COR-L47 (cell line): ENCODE measurements around the gene ITSN1.
"Not testable (repeated sequence)": the region's sequence is repeated elsewhere in the genome, so short reads cannot be mapped to it uniquely, and the experiment has no call there.

Source experiments
- DNase-seq: peaks from one replicate; lab custom pipeline; 2025; lab: John Stamatoyannopoulos, UW

Gene ITSN1

DNA sequence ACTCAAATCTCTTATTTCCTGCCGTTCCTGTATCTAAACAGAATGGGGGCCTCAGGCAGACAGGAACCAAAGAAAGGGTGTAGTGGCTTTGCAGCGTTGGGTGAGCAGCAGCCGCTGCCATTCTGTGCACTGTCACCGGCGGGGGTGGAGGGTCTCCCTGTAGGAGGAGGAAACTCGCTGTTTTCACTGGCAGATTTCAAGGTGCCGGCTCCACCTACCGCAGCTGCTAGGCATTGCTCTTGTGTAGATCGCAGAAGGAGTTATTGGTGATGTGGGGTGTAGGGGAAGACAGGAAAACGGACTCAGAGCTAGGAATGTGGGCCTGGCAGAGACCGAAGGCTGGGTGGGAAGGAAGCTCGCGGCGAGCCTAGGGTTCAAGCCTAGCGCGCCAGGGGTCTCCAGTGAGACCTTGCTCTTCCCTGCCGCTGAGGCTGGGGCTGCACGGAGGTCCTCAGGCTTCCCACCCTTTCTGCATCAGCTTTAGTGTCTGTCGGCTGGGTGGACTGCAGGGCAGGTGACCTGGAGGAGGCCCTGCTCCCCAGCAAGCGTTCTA is 252.5 kb downstream of the ITSN1 start:
- peak; percentile 83 for DNase-seq

DNA sequence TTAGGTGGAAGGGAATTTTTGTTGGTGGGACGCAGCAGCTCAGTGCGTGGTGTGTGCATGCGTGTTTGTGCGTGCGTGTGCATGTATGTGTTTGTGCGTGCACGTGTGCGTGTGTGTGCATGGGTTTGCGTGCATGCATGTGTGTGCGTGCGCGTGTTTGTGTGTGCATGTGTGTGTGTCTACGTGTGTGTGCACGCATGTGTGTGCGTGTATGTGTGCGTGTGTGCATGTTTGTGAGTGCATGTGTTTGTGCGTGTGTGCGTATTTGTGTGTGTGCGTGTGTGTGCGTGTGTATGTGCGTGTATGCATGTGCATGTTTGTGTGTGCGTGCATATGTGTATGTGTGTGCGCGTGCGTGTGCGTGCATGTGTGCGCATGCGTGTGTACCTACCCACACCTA is 253.1 kb downstream of the ITSN1 start:
- no peak for DNase-seq

DNA sequence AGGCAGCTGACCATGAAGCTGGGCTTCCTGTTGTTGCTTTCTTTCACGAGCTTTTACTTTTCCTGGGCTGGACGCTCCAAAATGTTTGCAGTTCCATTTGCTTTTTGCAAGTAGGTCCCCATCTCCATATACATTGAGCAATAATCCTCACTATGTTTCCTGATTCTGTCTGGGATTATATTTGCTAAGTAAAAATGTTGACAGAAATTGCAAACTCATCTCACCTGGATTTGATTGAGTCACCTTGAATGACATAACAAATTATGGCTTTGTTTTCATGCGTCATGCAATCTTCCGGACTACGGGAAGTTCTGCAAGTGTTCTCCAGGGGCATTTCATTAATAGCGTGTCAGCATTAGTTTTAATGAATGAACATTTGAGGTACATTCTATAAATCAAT is 254.4 kb downstream of the ITSN1 start:
- no peak for DNase-seq

DNA sequence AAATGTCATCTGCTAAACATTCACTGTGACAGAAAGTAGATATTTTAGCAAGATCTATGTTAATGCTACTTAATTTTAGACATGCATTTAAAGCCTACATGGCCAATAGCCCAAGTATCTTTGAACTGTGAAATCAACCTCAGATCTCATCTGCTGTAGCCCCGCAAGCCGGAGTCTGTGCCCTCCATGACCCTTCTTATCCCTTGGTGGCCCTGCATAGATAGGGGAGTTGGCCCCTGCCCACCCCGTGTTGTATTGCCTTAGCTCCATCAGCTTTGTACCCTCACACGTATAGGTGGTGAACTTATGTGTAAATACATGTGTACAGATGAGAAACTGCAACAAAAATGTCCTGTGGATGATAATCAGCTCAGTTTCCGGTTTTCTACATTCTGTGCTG is 254.8 kb downstream of the ITSN1 start:
- DNase-seq: no peak

DNA sequence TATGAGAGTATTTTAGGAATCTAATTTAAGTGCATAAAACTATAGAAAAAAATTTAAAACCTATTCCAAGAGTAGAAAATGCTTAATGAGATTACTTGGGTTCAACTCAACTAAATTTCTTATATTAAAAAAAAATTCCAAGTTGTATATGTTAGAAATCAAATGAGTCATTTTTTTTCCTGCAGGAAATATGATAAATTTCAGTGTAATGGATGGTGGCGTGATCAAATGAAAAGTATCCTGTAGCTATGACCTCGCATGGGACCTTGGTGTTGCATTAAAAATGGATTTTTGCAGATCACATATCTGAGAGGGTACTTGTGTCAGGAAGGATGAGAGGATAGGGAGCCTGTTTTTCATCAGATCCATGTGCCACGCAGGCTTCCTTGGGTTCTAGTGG is 255.4 kb downstream of the ITSN1 start:
- no peak for DNase-seq

DNA sequence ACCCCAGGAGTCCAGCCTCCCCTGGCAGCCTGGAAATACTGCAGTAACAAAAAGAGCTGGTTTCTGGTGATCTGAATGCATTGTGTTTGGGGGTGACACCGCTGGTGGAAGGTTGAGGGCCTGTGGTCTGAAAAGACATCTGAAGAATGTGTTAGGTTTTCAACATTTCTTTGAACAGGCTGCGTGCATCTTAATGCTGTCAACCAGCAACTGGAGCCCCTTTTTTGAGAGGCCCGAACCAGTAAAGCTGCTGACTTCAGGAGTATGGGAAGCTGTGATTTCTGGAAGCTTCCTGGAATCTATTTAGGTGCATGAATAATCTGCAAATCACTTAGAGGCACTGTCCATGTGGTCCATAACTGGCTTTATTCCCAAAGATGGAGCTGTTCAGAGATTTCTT is 256.3 kb downstream of the ITSN1 start:
- no peak for DNase-seq

DNA sequence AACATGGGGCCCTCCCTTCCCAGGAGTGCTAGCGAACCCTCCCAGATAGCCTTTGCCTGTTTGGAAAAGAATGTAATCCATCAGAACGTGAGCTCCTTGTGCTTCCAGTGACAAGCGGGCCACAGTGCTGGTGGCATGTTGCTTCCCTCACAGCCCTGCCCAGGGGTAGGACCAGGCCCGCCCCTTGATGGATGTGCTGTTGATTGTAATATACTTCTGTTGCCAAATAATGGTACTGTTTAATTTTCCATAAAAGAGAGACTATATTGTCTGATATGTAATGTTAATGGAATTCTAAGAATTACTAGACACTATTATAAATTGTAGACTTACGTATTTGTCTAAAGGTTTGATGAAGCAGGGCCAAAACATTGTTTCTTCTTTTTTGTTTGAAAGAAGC is 256.9 kb downstream of the ITSN1 start:
- DNase-seq: no peak

DNA sequence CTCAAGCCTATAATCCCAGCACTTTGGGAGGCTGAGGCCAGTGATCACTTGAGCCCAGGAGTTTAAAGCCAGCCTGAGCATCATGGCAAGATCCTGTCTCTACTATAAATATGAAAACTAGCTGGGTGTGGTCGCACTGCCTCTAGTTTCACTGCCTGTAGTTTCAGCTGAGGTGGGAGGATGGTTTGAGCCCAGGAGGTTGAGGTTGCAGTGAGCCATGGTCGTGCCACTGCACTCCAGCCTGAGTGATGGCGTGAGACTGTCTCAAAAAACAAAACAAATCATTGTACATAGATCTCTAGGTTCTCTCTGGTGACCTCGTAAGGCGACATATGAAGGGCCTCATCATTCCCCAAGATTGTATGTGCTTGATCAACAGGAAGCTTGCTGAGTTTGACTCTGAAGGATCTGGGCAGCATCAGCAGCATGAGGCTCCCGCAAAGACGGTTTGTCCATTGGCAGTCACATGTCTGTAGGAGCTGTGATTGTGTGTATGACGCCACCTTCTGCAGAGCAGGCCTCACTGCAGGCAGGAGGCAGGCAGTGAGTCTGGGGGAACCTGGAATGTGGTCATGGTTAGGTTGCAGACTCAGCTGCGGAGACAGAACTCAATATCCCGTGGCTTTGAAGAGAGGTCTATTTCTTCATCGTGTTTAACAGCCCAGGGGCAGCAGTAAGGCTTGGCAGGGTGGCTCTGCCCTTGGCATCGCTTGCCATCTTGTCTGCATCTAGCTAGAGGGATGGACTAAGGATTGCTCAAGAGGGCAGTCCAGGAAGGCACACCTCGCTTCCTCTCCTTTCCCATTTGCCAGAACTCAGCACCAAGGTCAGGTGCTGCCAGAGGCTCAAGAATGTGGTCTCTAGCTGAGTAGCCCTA is 259.3 kb downstream of the ITSN1 start:
- peak; percentile 41 for DNase-seq

DNA sequence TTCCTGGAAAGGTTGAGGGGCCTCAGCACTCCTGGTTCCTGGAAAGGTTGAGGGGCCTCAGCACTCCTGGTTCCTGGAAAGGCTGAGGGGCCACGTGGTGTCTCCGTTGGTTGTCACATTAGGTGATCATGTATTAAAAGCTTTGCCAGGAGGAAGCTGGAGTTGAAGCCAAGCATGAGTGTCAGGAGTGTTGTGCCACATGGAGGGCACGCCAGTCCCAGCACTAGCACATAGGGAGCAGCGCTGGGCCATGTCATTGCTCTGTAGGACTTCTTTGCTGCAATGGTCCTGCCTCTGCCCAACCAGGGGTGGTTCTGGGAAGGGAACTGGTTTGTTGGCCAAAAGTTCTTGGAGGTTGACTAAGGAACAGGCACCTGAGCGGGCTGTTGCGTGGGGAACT is 260.0 kb downstream of the ITSN1 start:
- DNase-seq: no peak

DNA sequence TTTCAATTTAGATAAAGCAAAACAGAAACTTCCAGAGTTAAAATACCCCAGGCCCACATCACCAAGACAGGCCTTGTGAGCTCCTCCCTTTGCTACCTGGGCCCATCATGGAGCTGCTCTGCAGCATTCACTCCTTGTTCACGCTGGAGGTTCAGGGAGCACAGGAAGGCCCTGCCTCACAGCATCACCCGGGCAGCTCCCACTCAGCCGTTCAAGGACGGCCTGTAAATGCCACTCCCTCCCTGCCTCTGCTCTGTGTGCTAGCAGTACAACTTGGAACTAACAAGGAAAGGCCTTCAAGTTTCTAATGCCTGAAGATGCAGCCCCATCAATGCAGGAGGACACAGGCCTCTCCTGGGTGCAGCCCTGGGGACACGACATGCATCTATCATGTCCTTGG is 261.7 kb downstream of the ITSN1 start:
- no peak for DNase-seq

DNA sequence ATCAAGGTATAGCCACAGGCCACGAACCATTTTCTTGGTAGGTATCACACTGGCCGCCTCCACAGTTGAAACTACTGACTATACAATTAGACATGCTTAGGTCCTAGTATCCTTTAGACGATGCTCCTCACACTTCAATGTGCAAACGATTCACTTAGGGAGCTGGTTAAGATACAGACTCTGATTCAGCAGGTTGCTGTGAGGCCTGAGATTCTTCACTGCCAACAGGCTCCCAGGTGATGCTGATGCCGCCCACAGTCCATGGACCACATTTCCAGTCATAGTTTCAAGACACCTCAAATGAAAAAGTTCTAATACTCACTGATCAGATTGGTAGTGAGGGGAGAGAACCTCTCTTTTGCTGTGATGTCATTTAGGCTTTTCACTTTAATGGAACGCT is 266.5 kb downstream of the ITSN1 start:
- no peak for DNase-seq

DNA sequence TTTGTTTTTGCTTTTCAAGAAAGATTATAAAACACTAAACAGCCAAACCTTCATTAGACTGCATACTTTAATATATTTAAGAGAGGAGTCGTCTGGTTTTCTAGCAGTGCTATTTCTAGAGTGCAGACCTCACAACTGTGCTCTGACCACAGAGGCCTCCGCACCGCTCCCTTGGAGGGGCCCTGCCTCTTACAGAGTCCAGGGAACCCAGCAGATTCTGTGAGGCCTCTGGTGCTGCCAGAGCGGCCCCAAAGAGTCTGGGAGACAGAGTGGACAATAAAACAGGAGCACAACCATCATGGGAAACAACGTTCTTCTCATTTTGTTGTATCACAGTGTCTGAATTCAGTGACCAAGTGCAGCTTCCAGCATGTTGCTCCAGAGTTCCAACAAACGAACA is 267.5 kb downstream of the ITSN1 start:
- no peak for DNase-seq

DNA sequence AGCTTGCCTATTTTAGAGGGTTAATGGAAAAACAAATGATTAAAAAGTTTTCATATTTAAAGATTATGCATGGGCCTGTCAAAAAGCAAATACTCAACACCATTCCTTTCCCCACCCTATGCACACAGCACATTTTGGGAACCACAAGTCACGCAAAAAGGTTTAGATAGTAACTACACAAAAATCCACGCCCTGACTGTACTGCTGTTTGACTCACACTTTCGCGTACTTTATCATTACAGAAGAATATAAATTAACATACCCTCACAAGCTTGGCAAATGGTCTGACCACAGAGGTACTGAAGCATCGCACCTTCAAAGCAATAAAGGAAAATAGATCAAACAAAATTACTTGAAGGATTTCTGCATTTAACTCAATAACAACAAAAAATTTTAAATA is 271.9 kb downstream of the ITSN1 start:
- no peak for DNase-seq

DNA sequence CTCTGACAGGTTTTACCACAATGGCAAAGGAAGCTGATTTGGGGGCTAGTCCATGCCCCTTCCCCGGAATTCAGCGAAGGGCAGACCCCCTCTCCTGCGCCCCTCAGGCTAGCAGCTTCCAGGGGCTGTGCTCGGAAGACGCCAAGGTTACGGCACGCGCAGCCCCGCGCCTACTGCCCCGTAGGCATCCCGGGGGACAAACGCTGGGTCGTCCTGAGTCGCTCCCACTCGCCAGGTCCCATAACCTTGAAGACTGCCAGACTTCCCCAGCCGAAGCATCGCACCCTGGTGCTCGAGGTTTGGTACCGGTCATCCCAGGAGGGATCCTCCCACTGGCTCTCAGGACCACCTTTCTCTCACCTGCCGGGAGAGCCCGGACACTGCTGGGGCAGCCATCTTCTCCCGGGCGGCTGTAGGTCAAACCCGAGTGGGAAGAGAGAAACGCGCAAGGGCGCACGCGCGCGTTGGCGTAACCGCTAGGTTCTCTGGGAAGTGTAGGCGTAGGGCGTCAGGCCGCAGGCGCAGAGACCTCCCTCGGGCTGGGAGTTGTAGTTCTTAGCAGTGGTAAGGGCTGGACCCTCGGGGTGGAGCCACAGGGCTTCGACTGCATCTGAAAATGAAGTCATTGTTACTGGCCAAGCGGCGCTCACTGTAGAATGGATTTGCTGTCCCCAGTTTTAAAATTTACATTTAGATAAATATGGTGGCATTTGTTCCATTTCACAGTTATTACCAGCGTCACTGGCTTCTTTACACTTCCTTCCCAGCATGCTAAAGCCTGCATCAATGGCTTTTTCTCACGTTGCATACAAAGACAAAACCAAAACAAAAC is 273.3 kb downstream of the ITSN1 start, which contains the start of gene ATP5PO:
Gene ATP5PO (minus strand): TSS at position 437 of the 832 bp plus-strand sequence. CDS start 41 bp downstream, at position 396.
- DNase-seq: peak; percentile 98

DNA sequence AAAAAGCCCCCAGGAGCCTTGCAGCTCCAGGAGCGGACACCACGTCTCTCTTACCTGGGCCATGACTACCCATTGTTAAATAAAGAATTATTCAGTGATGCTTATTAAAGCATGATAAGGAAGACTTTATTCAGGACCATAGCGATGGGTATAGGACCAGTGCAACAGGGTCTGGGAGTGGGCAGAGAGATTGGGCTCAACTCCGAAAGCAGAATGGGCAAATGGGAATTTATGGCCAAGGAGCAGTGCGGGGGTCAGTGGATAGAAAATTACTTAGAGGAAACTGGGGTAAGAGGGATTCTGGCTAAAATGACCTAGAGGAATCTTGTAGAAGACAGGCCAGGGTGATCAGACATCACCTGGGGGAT is 273.9 kb downstream of the ITSN1 start:
- no peak for DNase-seq

DNA sequence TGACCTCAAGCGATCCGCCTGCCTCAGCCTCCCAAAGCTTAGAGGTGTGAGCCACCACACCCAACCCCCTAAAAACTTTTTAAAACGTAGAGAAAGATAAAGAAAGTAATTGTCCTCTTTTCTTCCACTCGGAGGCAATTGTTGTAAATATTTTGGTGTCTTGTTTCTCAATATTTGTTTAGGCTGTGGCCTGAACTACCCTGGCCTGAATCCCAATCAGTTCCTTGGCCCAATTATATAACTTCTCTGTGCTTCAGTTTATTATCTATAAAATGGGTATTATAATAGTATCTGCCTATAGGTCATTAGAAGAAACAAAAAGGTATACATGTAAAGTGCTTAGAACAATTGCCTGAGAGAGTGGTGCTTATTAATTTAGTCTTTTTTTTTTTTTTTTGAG is 275.1 kb downstream of the ITSN1 start:
- DNase-seq: no peak

DNA sequence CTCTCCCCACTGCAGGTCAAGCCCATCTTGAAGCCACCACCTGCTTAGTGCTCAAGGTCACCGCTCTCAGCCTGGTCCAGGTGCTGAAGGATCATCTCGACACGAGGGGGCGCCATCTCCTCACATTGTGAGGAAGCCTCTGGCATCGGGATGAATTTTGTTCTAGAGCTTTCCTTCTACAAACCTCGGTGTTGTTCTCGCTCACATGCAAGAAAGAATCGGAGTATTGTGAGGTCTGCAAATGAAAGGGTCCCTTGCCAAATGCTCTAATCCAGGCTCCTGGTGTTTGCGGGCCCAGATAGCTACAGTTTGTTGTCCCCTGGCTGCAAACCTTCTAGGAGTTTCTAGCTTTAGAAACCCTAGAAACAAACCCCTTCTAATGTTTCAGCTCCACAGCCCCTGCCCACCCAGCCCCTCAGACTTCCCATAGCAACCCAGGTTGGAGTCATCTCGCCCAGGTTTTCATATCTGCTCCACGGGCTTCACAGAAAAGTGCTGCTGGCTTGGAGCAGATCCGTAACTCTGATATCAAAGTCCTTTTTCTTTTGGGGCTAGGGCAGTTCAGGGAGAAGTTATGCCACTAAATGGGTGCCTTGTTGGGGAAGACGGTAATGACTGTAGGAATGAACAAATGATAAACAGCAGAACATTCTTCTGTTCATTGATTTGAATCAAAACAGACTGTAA is 281.9 kb downstream of the ITSN1 start:
- DNase-seq: peak; percentile 80

DNA sequence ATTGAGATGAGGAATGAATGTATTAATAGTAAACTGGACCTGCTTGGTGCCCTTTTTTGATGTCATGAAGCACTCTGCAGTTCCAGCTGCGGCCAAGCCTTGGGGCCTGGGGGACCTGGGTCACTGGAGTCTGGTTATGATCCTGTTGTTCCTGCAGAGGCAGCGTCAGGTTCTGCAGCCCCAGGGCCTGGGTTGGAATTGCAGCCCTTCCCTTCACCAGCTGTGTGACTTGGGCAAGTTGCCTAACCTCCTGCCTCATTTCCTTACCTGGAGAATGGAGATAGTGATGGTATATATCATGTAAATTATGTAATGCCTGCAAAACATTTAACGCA is 282.4 kb downstream of the ITSN1 start:
- no peak for DNase-seq

DNA sequence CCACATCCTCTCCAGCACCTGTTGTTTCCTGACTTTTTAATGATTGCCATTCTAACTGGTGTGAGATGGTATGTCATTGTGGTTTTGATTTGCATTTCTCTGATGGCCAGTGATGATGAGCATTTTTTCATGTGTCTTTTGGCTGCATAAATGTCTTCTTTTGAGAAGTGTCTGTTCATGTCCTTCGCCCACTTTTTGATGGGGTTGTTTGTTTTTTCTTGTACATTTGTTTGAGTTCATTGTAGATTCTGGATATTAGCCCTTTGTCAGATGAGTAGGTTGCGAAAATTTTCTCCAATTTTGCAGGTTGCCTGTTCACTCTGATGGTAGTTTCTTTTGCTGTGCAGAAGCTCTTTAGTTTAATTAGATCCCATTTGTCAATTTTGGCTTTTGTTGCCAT is 283.9 kb downstream of the ITSN1 start:
- not testable (repeated sequence) for DNase-seq

DNA sequence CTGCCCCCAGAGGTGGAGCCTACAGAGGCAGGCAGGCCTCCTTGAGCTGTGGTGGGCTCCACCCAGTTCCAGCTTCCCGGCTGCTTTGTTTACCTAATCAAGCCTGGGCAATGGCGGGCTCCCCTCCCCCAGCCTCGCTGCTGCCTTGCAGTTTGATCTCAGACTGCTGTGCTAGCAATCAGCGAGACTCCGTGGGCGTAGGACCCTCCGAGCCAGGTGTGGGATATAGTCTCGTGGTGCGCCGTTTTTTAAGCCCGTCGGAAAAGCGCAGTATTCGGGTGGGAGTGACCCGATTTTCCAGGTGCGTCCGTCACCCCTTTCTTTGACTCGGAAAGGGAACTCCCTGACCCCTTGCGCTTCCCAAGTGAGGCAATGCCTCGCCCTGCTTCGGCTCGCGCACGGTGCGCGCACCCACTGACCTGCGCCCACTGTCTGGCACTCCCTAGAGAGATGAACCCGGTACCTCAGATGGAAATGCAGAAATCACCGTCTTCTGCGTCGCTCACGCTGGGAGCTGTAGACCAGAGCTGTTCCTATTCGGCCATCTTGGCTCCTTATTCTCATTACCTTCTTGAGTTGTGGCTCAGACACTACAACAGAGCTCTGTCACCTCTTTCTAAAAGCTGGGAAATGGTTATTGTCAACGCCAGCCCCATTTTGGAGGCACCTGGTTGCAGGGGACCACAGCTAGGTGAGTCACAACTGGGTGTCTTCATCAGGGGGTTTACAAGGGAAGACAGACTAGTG is 288.9 kb downstream of the ITSN1 start:
- not testable (repeated sequence) for DNase-seq

DNA sequence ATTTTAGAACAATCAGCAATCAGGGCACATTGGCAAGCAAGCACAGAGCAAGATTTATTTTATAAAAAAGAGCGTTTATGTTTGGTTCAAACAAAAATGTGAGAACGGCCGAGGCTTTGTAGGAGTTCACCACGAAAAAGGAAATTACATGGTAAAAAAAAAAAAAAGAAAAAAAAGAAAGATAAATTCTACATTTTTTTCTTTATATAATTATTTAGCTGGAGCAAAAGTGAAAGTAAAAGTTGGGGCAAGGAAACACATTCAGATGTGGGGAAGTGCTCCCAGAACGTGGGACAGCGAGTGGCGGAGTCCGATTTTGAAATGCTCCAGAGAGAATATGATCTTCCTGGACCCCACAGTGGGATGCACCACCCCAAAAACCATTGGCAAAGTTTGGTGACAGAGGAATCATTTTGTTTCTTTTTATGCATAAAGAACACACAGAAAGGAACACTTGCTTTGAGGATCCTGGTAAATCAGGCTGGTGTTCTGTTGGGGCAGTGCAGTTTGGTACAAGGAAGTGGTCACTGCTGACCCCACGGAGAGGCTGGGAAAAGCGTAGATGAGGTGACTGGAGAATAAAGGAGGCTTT is 289.6 kb downstream of the ITSN1 start:
- DNase-seq: no peak
